HG03520 (cell line): Measurements from ENCODE around the gene SEMA4F.

Experiments used
- ATAC-seq: cut with Tn5 transposase; IDR thresholded peaks from one replicate; pipeline ENCODE4 v1.9.1; 2021; ENCODE audit warnings: mild to moderate bottlenecking, moderate library complexity; ENCODE audit not compliant: unreplicated experiment

SEMA4F gene

DNA sequence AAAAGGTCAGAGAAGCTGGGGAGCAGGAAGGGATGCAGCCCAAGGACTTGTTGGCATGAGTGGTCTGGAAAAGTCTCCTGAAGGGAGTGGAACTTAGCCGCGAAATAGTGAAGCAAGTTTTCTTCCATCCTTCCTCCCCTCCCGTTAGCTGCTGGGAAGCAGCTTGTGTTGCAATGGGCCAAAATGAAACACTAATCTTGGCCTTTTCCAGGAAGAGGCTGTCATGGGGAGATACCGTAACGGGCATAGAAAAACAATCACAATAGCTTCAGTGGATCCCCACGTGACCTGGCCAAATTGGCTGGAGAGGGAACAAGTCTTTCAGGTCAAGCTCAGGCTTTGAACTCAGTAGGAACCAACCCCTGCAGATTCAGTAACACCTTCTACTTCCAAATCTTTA lies 49.3 kb downstream of the SEMA4F start:
- no peak for ATAC-seq

DNA sequence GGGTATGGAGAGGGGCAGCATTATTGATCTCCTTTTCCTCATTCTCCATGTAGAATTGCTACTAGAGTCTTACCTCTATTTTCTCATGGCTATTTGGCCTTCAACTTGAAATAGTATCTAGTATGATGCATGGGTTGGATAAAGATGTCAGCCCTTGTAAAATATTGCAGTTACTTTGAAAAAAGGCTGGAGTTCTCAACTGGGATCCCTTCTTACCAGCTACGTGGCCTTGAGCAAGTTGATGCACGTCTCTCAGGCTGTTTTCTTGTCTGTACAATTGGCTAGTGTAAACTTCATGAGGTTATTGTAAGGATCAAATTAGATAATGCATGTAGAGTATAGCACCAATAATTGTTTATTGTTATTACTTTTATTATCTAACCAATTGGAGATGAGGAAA lies 50.2 kb downstream of the SEMA4F start:
- no peak for ATAC-seq

DNA sequence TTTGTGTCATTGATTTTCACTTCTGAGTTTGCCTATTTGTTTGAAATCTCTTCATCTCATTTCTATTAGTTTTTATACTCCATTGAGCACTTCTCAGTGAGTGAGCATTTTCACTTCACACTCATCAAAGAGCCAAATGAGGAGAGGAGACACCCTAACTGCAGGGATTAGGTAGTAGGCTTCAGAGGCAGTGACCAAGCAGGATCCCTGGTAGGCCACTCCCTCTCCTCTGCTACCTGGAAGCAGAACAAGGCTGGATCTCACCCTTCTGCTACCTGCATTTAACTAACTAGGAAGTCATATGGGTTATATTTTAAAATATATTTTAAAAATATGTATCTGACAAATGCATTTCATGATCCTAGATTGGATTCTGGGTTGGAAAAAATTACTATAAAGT lies 52.7 kb downstream of the SEMA4F start:
- ATAC-seq: no peak

GRCh38 chr2:74707837-74708236 lies 53.8 kb downstream of the SEMA4F start:
- no peak for ATAC-seq

DNA sequence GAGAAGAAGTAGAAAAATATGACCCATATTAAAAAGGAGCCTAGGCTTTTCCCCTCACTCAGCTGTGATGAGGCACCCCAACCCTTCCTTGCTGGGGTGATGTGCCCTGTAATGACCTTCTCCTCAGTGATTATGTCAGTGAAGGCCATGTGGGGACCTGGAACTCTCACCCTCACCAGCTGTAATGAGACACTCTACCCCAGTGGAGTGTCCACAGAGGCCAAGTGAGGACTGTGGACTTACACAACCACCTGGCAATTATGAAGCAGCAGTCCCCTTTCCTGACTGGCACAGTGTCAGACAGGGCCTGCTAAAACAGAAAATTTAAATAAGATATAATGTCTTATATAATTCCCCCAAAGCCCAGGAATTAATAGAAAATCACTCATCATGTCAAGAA lies 54.2 kb downstream of the SEMA4F start:
- ATAC-seq: no peak

- ATAC-seq: no peak
Measured at GRCh38 chr2:74708883-74709282, 54.8 kb downstream of the SEMA4F start.

DNA sequence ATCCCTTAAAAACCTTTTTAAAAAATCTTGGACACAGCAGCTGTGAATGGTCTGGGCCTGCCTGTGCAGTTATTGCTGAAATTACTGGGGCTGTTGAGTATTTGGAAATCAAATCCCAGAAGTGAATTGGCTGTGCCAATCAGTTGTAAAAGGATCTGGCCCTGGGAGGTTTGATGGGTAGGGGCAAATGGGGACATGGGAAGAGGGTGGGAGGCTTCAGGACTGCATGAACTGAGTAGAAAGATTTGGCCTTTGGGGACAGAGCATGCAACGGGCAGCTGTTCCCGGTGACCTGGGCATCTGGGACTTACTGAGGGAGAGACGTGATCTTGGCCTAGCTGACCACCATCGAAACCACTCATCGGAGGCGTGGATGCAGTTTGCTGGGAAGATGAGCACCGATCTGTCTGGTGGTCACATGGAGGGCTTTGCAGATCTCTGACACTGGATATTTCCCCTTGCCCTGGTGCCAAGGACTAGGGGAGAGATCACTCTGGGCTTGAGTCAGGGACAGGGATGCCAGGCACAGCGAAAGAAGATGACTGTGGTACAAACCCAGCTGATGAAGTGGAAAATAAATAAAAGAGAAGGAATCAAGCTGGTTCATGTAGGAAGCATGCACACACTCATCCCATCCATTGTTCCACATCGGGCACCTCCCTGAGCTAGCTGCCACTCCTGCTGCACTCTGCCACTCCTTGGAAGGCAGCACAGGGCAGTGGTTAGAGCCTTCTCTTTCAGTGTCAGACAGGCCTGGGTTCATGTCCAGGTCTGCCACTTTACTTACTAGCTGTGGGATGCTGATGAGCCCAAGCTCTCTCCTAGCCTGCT lies 58.4 kb downstream of the SEMA4F start:
- no peak for ATAC-seq

DNA sequence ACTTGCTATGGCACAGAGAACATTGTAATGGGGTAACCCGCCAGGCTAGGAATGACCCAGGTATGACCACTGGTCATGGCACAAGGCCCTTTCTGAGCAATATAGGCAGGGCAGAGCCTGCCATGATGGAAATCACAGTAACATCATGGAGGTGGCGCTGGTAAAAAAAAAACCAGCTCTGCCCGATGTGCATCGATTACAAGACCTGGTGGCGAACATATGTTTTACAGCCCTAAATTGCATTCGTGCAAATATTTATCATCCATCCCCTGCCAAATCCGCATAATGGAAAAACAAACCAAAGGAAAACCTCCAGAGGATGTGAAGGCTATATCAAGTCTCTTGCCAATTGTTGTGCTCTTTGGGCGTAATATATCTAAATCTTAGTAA lies 60.6 kb downstream of the SEMA4F start:
- no peak for ATAC-seq

GRCh38 chr2:74715081-74715791 lies 61.2 kb downstream of the SEMA4F start:
- peak; percentile 92 for ATAC-seq

DNA sequence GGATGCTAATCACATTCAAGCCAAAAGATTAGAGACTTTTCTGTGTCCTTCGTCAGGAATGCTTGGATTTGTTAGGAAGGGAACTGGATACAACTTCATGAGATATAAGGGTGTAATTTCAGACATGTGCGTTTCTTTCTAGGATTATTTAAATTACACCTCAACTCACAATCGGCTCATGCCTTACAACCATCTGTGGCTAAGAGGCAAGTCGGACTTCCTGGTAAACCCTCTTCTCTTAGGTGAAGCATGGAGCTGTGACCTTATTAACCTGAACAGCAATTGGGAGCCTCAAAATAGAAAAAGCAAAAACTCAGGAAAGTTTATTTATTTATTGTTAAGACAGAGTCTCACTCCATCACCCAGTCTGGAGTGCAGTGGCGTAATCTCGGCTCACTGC lies 61.8 kb downstream of the SEMA4F start:
- no peak for ATAC-seq

- no peak for ATAC-seq
Measured at GRCh38 chr2:74719066-74719465, 65.0 kb downstream of the SEMA4F start.

DNA sequence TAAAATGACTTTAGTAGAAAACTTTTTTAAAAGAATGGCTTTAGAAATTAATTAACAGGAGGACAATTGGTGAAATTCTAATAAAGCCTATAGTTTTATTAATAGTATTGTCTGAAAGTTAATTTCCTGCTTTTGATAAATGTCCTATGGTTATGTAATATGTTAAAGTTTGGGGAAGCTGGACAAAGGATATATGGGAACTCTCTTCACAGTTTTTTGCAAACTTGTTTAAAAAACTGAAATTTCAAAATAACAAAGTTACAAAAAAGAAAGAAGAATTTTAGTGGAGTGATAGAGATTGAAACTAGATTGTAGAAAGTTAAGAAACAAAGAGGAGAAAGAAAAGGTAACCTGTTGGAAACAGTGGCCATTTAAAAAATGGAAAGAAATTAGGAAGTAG lies 67.3 kb downstream of the SEMA4F start:
- no peak for ATAC-seq

DNA sequence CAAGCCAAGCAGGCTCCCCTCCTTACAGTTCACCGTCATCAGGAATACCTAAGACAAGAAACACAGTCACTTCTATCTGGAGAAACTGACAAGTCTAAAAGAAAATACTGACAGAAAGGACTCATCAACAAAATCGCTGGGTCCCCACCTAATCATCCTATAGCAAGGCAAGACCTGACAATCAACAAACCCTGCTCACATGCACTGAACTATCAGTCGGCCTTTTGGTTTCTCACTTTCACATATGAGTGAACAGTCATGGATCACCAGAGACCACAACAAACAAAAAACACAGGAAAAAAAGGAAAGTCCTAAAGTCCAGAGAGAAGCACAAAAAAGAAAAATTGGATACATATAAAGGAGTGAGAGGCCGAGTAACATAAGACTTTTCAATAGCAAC lies 70.4 kb downstream of the SEMA4F start:
- ATAC-seq: no peak

- no peak for ATAC-seq
Measured at GRCh38 chr2:74725287-74725686, 71.2 kb downstream of the SEMA4F start.

DNA sequence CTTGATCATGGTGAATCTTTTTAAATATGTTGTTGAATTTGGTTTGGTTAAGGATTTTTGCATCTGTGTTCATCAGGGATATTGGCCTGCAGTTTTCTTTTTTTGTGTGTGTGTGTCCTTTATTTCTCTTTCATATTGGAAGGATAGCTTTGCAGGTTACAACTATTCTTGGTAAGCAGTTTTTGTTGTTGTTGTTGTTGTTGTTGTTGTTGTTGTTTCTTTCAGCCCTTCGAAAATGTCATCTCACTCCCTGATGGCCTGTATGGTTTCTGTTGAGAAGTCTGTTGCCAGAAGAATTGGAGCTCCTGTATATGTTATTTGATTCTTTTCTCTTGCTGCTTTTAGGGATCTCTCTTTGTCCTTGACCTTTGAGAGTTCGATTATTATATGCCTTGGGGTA lies 74.8 kb downstream of the SEMA4F start:
- ATAC-seq: no peak

- no peak for ATAC-seq
Measured at GRCh38 chr2:74730530-74730929, 76.5 kb downstream of the SEMA4F start.
